Transverse colon (tissue), 3 donors: ENCODE data around the gene NMU.

Source experiments
- CTCF ChIP-seq, 5 experiments: fragments of 200-600 bp in 3 of 5; fragments of 450-650 bp in 2 of 5; sonication (generic) in 3 of 5; IDR thresholded peaks; 1 replicate in 2 of 5; 2 replicates in 3 of 5; pipeline ENCODE4 v1.5.1; 2016 to 2017; ENCODE audit warnings: antibody characterized with exemption in 5 of 5, inconsistent platforms in 3 of 5, mild to moderate bottlenecking in 2 of 5, moderate library complexity in 1 of 5
- EP300 ChIP-seq: sonication (generic); formaldehyde crosslinking; IDR thresholded peaks from one replicate; pipeline ENCODE4 v1.6.1; 2017; ENCODE audit warnings: antibody characterized with exemption, low read depth

- no peak for TF ChIP-seq CTCF (IDR thresholded peaks at IDR 0.05)
- TF ChIP-seq EP300 = no peak
Observed at GRCh38 chr4:55654131-55654530, 18.0 kb upstream of the NMU start.
